Measurements from ENCODE around the gene TUBA1C. TPM values are rescaled to one million over a fixed set of nuclear protein-coding genes. Genes with fewer than 3 reads are reported as not detected.
A peak's percentile ranks its signal among the peaks of the same experiment; 100 is the strongest.

TUBA1C gene
- total and polyA plus RNA-seq, 9 of the 15 experiments (the other 6 are each of a cell fraction or from before 2014, with no cell fraction given) = 755 to 3,012 (median 914) TPM

GRCh38 chr12:49273726-49274395 lies 9.0 kb downstream of the TUBA1C start:
- 72% methylated on average over 6 of the region's 6 CpGs for WGBS (ENCODE audit: insufficient coverage, low coverage, missing lambda C conversion rate)
- no peak overlapping the region for H3K4me3 ChIP-seq
- H2AFZ ChIP-seq (ENCODE audit: low read depth, low read length) = no peak overlapping the region
- no peak for FAIRE-seq
- peaks cover 4 to 7% of the 10 kb centered on the region in 2 experiments; a peak in 3 of 5 replicates for H3K4me1 ChIP-seq (replicated peaks in 1 of 2; ENCODE audit: control insufficient read depth in 2 of 2, insufficient read depth in 2 of 2, low read length in 2 of 2)
- ChIA-PET CTCF (ENCODE audit: low intra/inter-chr PET ratio) (no interaction called here), POLR2A (interaction anchor here (0.6 to 7.5 kb wide), 19 partner anchors 7 to 499 kb away, joined by 3 to 141 read pairs (median 4); partner anchors contain the start of genes PRPH, RHEBL1, SPATS2 and TUBA1C)
- no peaks in the 10 kb centered on the region for H3K9me3 ChIP-seq (replicated peaks; ENCODE audit: control insufficient read depth, insufficient read depth, low read depth, low read length)
- H3K27me3 ChIP-seq (ENCODE audit: control insufficient read depth in 2 of 2, insufficient read depth in 2 of 2, low read length in 2 of 2) = no peaks in the 10 kb centered on the region
- H3K27ac ChIP-seq (ENCODE audit: extremely low read depth, low read depth, low read length) = no peak overlapping the region
- H3K9me1 ChIP-seq (ENCODE audit: control insufficient read depth, insufficient read depth, low read length) = no peaks in the 10 kb centered on the region
- H3K9ac ChIP-seq (ENCODE audit: insufficient read depth in 1 of 2, low read depth in 2 of 2, low read length in 2 of 2) = no peak overlapping the region
- in situ Hi-C loops (cut with MboI) (no loop called here), intact Hi-C loops (cut with micrococcal nuclease) (no loop called here)
- ATAC-seq = peak; percentile 44
- peaks cover 48% of the 10 kb centered on the region for H3K36me3 ChIP-seq (ENCODE audit: control insufficient read depth, insufficient read depth, low read length)
- H3K4me2 ChIP-seq (ENCODE audit: insufficient read depth, low read length) = no peak overlapping the region
- H4K20me1 ChIP-seq (replicated peaks; ENCODE audit: control insufficient read depth, insufficient read depth, low read length) = peaks cover 47% of the 10 kb centered on the region
- peaks cover 19% of the 10 kb centered on the region for H3K79me2 ChIP-seq (ENCODE audit: control insufficient read depth, insufficient read depth, low read length)
- no peak for DNase-seq (ENCODE audit: extremely low read depth in 1 of 4, low spot score in 3 of 4)
- BruUV-seq (replicated peaks) = no TSS peak
- TF ChIP-seq XRCC3 (IDR thresholded peaks at IDR 0.05) (no peak), ZNF282 (CRISPR knock-in tag; IDR thresholded peaks at IDR 0.05) (no peak), MTA3 (IDR thresholded peaks at IDR 0.05; ENCODE audit: borderline replicate concordance) (0 out of 2 replicates have a peak, but pooled peaks have one; percentile 20), CCNT2 (IDR thresholded peaks at IDR 0.05; ENCODE audit: borderline replicate concordance, extremely low read depth, insufficient read length, low read depth, low read length) (peak; percentile 24), RAD51 (IDR thresholded peaks at IDR 0.05; ENCODE audit: borderline replicate concordance, low read depth) (no peak), ILF3 (IDR thresholded peaks at IDR 0.05; ENCODE audit: borderline replicate concordance) (peak; percentile 96), GTF2E2 (tag; IDR thresholded peaks at IDR 0.05) (no peak), ERF (CRISPR knock-in tag; IDR thresholded peaks at IDR 0.05) (peak; percentile 19; the same call in 1 of the 2 replicates), THRB (CRISPR knock-in tag; conservative IDR thresholded peaks at IDR 0.05) (peak; percentile 90; the same call in 1 of the 2 replicates), ZNF253 (CRISPR knock-in tag; conservative IDR thresholded peaks at IDR 0.05) (peak; percentile 50; the same call in 1 of the 2 replicates), EWSR1 (IDR thresholded peaks at IDR 0.05; ENCODE audit: borderline replicate concordance, low read depth, partially characterized antibody) (peak; percentile 29), RBFOX2 (IDR thresholded peaks at IDR 0.05; ENCODE audit: low read depth, low read length) (peak; percentile 60; the same call in 1 of the 2 replicates), NFIC (IDR thresholded peaks at IDR 0.05) (peak; percentile 17; the same call in 1 of the 2 replicates), PML (IDR thresholded peaks at IDR 0.05; ENCODE audit: low read length) (0 out of 2 replicates have a peak, but pooled peaks have one; percentile 12), ZNF79 (CRISPR knock-in tag; IDR thresholded peaks at IDR 0.05; ENCODE audit: low read depth) (no peak), MAFF (IDR thresholded peaks at IDR 0.05; ENCODE audit: low read length) (no peak)
- TF ChIP-seq, protein P1, sequence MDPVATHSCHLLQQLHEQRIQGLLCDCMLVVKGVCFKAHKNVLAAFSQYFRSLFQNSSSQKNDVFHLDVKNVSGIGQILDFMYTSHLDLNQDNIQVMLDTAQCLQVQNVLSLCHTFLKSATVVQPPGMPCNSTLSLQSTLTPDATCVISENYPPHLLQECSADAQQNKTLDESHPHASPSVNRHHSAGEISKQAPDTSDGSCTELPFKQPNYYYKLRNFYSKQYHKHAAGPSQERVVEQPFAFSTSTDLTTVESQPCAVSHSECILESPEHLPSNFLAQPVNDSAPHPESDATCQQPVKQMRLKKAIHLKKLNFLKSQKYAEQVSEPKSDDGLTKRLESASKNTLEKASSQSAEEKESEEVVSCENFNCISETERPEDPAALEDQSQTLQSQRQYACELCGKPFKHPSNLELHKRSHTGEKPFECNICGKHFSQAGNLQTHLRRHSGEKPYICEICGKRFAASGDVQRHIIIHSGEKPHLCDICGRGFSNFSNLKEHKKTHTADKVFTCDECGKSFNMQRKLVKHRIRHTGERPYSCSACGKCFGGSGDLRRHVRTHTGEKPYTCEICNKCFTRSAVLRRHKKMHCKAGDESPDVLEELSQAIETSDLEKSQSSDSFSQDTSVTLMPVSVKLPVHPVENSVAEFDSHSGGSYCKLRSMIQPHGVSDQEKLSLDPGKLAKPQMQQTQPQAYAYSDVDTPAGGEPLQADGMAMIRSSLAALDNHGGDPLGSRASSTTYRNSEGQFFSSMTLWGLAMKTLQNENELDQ (CRISPR knock-in tag; IDR thresholded peaks at IDR 0.05; ENCODE audit: borderline replicate concordance) = no peak

Data from K562 (cell line).